ENCODE results near the gene CLIP2. TPM values are rescaled to one million over a fixed set of nuclear protein-coding genes. Genes with fewer than 3 reads are reported as not detected.

CLIP2 gene
- total RNA-seq, 2 experiments from 2014 or later, result 3.6 to 6.3 TPM

- H3K4me3 ChIP-seq (ENCODE audit: low read depth, low read length, poor library complexity, severe bottlenecking), result no peak overlapping the region
- no peaks in the 10 kb centered on the region for H3K9me3 ChIP-seq (ENCODE audit: low read length)
- no peak for TF ChIP-seq EZH2phosphoT487 (IDR thresholded peaks at IDR 0.05; ENCODE audit: borderline replicate concordance, low read depth, low read length)
- TF ChIP-seq, protein P1, sequence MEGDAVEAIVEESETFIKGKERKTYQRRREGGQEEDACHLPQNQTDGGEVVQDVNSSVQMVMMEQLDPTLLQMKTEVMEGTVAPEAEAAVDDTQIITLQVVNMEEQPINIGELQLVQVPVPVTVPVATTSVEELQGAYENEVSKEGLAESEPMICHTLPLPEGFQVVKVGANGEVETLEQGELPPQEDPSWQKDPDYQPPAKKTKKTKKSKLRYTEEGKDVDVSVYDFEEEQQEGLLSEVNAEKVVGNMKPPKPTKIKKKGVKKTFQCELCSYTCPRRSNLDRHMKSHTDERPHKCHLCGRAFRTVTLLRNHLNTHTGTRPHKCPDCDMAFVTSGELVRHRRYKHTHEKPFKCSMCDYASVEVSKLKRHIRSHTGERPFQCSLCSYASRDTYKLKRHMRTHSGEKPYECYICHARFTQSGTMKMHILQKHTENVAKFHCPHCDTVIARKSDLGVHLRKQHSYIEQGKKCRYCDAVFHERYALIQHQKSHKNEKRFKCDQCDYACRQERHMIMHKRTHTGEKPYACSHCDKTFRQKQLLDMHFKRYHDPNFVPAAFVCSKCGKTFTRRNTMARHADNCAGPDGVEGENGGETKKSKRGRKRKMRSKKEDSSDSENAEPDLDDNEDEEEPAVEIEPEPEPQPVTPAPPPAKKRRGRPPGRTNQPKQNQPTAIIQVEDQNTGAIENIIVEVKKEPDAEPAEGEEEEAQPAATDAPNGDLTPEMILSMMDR (conservative IDR thresholded peaks at IDR 0.05; ENCODE audit: low read length), result no peak
- POLR2A ChIA-PET, result interaction anchor here (0.6 kb wide), 1 partner anchor 94 kb away, joined by 3 read pairs; no protein-coding TSS in a partner anchor
- H3K4me1 ChIP-seq (ENCODE audit: insufficient read depth, low read length, poor library complexity, severe bottlenecking), result no peaks in the 10 kb centered on the region
- no peaks in the 10 kb centered on the region for H3K36me3 ChIP-seq (ENCODE audit: insufficient read depth, low read length)
- BruUV-seq (replicated peaks), result no TSS peak
- intact Hi-C loops (cut with micrococcal nuclease; ENCODE audit: unreplicated experiment), result loop anchor here (5.0 kb wide), 2 partner anchors 112 to 352 kb away; no protein-coding TSS in a partner anchor
- H3K9me2 ChIP-seq (ENCODE audit: insufficient read depth, low read length), result no peaks in the 10 kb centered on the region
- no peaks in the 10 kb centered on the region for H3K79me2 ChIP-seq (ENCODE audit: insufficient read depth, low read depth, low read length)
- DNase-seq (ENCODE audit: low spot score), result no peak
- H2AFZ ChIP-seq (ENCODE audit: low read length), result no peak overlapping the region
- no peak overlapping the region for H3K27ac ChIP-seq (ENCODE audit: low read depth, low read length, poor library complexity, severe bottlenecking)
- no peaks in the 10 kb centered on the region for H4K20me1 ChIP-seq (ENCODE audit: insufficient read depth, low read length)
- H3K4me2 ChIP-seq (ENCODE audit: low read length), result no peak overlapping the region
- CTCF ChIA-PET (ENCODE audit: unreplicated experiment), result interaction anchor here (0.6 kb wide), 1 partner anchor 28 kb away, joined by 3 read pairs; no protein-coding TSS in a partner anchor
Measured at GRCh38 chr7:74404388-74404700, 115.1 kb downstream of the CLIP2 start.

GRCh38 chr7:74404741-74405140 is 115.5 kb downstream of the CLIP2 start:
- H3K79me2 ChIP-seq (ENCODE audit: insufficient read depth, low read depth, low read length), result no peaks in the 10 kb centered on the region
- no peaks in the 10 kb centered on the region for H3K36me3 ChIP-seq (ENCODE audit: insufficient read depth, low read length)
- no peaks in the 10 kb centered on the region for H4K20me1 ChIP-seq (ENCODE audit: insufficient read depth, low read length)
- no peak overlapping the region for H3K4me2 ChIP-seq (ENCODE audit: low read length)
- ChIA-PET POLR2A (interaction anchor here (0.6 kb wide), 1 partner anchor 94 kb away, joined by 3 read pairs; no protein-coding TSS in a partner anchor), CTCF (ENCODE audit: unreplicated experiment) (interaction anchor here (0.6 kb wide), 1 partner anchor 28 kb away, joined by 3 read pairs; no protein-coding TSS in a partner anchor)
- H3K9me3 ChIP-seq (ENCODE audit: low read length), result no peaks in the 10 kb centered on the region
- TF ChIP-seq, protein P1 (conservative IDR thresholded peaks at IDR 0.05; ENCODE audit: low read length), result no peak
- no peak for TF ChIP-seq EZH2phosphoT487 (IDR thresholded peaks at IDR 0.05; ENCODE audit: borderline replicate concordance, low read depth, low read length)
- no TSS peak for BruUV-seq (replicated peaks)
- H3K4me1 ChIP-seq (ENCODE audit: insufficient read depth, low read length, poor library complexity, severe bottlenecking), result no peaks in the 10 kb centered on the region
- no peak overlapping the region for H3K27ac ChIP-seq (ENCODE audit: low read depth, low read length, poor library complexity, severe bottlenecking)
- H2AFZ ChIP-seq (ENCODE audit: low read length), result no peak overlapping the region
- no peak overlapping the region for H3K4me3 ChIP-seq (ENCODE audit: low read depth, low read length, poor library complexity, severe bottlenecking)
- intact Hi-C loops (cut with micrococcal nuclease; ENCODE audit: unreplicated experiment), result loop anchor here (5.0 kb wide), 2 partner anchors 112 to 352 kb away; no protein-coding TSS in a partner anchor
- no peak for DNase-seq (ENCODE audit: low spot score)
- H3K9me2 ChIP-seq (ENCODE audit: insufficient read depth, low read length), result no peaks in the 10 kb centered on the region

GRCh38 chr7:74405191-74405898 is 116.1 kb downstream of the CLIP2 start:
- peak; percentile 41 for DNase-seq (ENCODE audit: low spot score)

More at GRCh38 chr7:74405191-74405898, 116.1 kb downstream of the CLIP2 start:
- Histone ChIP-seq H2AFZ (ENCODE audit: low read length) (no peak overlapping the region), H3K36me3 (ENCODE audit: insufficient read depth, low read length) (no peaks in the 10 kb centered on the region), H3K27ac (ENCODE audit: low read depth, low read length, poor library complexity, severe bottlenecking) (no peak overlapping the region), H3K79me2 (ENCODE audit: insufficient read depth, low read depth, low read length) (no peaks in the 10 kb centered on the region), H3K4me3 (ENCODE audit: low read depth, low read length, poor library complexity, severe bottlenecking) (no peak overlapping the region), H3K4me2 (ENCODE audit: low read length) (no peak overlapping the region), H3K9me3 (ENCODE audit: low read length) (no peaks in the 10 kb centered on the region), H4K20me1 (ENCODE audit: insufficient read depth, low read length) (no peaks in the 10 kb centered on the region), H3K9me2 (ENCODE audit: insufficient read depth, low read length) (no peaks in the 10 kb centered on the region), H3K4me1 (ENCODE audit: insufficient read depth, low read length, poor library complexity, severe bottlenecking) (no peaks in the 10 kb centered on the region)
- no TSS peak for BruUV-seq (replicated peaks)
- POLR2A ChIA-PET, result interaction anchor here (0.6 kb wide), 1 partner anchor 367 kb away, joined by 3 read pairs; no protein-coding TSS in a partner anchor
- CTCF ChIA-PET (ENCODE audit: unreplicated experiment), result interaction anchor here (0.6 kb wide), 3 partner anchors 13 to 208 kb away, joined by 7 to 11 read pairs (median 8); no protein-coding TSS in a partner anchor
- TF ChIP-seq EZH2phosphoT487 (IDR thresholded peaks at IDR 0.05; ENCODE audit: borderline replicate concordance, low read depth, low read length), result no peak
- TF ChIP-seq, protein P1 (conservative IDR thresholded peaks at IDR 0.05; ENCODE audit: low read length), result peak; percentile 79
- intact Hi-C loops (cut with micrococcal nuclease; ENCODE audit: unreplicated experiment), result no loop called here

Measured in OCI-LY7 (cell line).